ENCODE data around the gene CCDC74B.
"Not testable (repeated sequence)": the region's sequence is repeated elsewhere in the genome, so short reads cannot be mapped to it uniquely, and the experiment has no call there.

DNA sequence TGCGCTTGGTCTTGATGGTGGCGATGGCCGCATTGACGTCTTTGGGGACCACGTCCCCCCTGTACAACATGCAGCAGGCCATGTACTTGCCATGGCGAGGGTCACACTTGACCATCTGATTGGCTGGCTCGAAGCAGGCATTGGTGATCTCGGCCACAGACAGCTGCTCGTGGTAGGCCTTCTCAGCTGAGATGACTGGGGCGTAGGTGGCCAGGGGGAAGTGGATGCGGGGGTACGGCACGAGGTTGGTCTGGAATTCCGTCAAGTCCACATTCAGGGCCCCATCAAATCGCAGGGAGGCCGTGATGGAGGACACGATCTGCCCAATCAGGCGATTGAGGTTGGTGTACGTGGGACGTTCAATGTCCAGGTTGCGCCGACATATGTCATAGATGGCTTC, 48.9 kb upstream of the CCDC74B start:
- not testable (repeated sequence) for TF ChIP-seq POLR2AphosphoS5, POLR2A (IDR thresholded peaks at IDR 0.05)
- TF ChIP-seq, protein P1, sequence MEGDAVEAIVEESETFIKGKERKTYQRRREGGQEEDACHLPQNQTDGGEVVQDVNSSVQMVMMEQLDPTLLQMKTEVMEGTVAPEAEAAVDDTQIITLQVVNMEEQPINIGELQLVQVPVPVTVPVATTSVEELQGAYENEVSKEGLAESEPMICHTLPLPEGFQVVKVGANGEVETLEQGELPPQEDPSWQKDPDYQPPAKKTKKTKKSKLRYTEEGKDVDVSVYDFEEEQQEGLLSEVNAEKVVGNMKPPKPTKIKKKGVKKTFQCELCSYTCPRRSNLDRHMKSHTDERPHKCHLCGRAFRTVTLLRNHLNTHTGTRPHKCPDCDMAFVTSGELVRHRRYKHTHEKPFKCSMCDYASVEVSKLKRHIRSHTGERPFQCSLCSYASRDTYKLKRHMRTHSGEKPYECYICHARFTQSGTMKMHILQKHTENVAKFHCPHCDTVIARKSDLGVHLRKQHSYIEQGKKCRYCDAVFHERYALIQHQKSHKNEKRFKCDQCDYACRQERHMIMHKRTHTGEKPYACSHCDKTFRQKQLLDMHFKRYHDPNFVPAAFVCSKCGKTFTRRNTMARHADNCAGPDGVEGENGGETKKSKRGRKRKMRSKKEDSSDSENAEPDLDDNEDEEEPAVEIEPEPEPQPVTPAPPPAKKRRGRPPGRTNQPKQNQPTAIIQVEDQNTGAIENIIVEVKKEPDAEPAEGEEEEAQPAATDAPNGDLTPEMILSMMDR (IDR thresholded peaks at IDR 0.05): not testable (repeated sequence)
